ENCODE data around the gene KAT6B. TPM values are rescaled to one million over a fixed set of nuclear protein-coding genes. Genes with fewer than 3 reads are reported as not detected.

KAT6B gene
- total and polyA plus RNA-seq, 7 donors: 2.1 to 21.3 (median 16.9) TPM

- intact Hi-C loops (cut with DNase I): no loop called here
- 77 to 97% (median 82%) methylated on average over 1 of the region's 1 CpG for WGBS, 3 donors
- no peaks in the 10 kb centered on the region for H3K27me3 ChIP-seq (ENCODE audit: insufficient read depth in 3 of 3, low read length in 2 of 3)
- no peak for DNase-seq
- no peaks in the 10 kb centered on the region for H3K9me3 ChIP-seq
- H3K4me1 ChIP-seq: peaks cover 54% of the 10 kb centered on the region
- TF ChIP-seq CTCF (IDR thresholded peaks at IDR 0.05): no peak
- no peak overlapping the region for H3K27ac ChIP-seq
- no peak for ATAC-seq
- H3K4me3 ChIP-seq: no peak overlapping the region
- no peaks in the 10 kb centered on the region for H3K36me3 ChIP-seq (ENCODE audit: insufficient read depth in 1 of 2, low read depth in 1 of 2)
Observed at GRCh38 chr10:74947781-74948401, 121.5 kb downstream of the KAT6B start.

- Histone ChIP-seq H3K4me1 (peaks cover 54% of the 10 kb centered on the region), H3K4me3 (no peak overlapping the region), H3K27ac (no peak overlapping the region), H3K27me3 (ENCODE audit: insufficient read depth in 3 of 3, low read length in 2 of 3) (no peaks in the 10 kb centered on the region), H3K36me3 (ENCODE audit: insufficient read depth in 1 of 2, low read depth in 1 of 2) (no peaks in the 10 kb centered on the region), H3K9me3 (no peaks in the 10 kb centered on the region)
- WGBS, 3 donors: 69 to 73% (median 72%) methylated on average over 5 of the region's 5 CpGs
- peak in 1 of 4 donors; percentile 31 for ATAC-seq
- intact Hi-C loops (cut with DNase I): no loop called here
- DNase-seq: no peak
- TF ChIP-seq CTCF (IDR thresholded peaks at IDR 0.05): no peak
Observed at GRCh38 chr10:74949034-74949832, 122.8 kb downstream of the KAT6B start.

GRCh38 chr10:74949843-74950765 lies 123.7 kb downstream of the KAT6B start:
- Histone ChIP-seq H3K36me3 (ENCODE audit: insufficient read depth in 1 of 2, low read depth in 1 of 2) (no peaks in the 10 kb centered on the region), H3K9me3 (no peaks in the 10 kb centered on the region), H3K4me1 (peaks cover 54% of the 10 kb centered on the region), H3K4me3 (no peak overlapping the region), H3K27ac (peak overlapping the region; percentile 30), H3K27me3 (ENCODE audit: insufficient read depth in 3 of 3, low read length in 2 of 3) (no peaks in the 10 kb centered on the region)
- no peak for TF ChIP-seq CTCF (IDR thresholded peaks at IDR 0.05)
- DNase-seq: no peak
- WGBS, 3 donors: 76 to 81% (median 76%) methylated on average over 8 of the region's 8 CpGs
- ATAC-seq: peak in 2 of 4 donors; percentile 36 to 62
- intact Hi-C loops (cut with DNase I): no loop called here

GRCh38 chr10:74953214-74953613 lies 126.8 kb downstream of the KAT6B start:
- Histone ChIP-seq H3K4me3 (no peak overlapping the region), H3K9me3 (no peaks in the 10 kb centered on the region), H3K36me3 (ENCODE audit: insufficient read depth in 1 of 2, low read depth in 1 of 2) (no peaks in the 10 kb centered on the region), H3K4me1 (peaks cover 40% of the 10 kb centered on the region), H3K27ac (no peak overlapping the region), H3K27me3 (ENCODE audit: insufficient read depth in 3 of 3, low read length in 2 of 3) (no peaks in the 10 kb centered on the region)
- DNase-seq: no peak
- 51 to 72% (median 61%) methylated on average over 2 of the region's 2 CpGs for WGBS, 3 donors
- no peak for ATAC-seq
- intact Hi-C loops (cut with DNase I): no loop called here
- TF ChIP-seq CTCF (IDR thresholded peaks at IDR 0.05): no peak
